ENCODE measurements around the gene GRM1.

GRM1 gene

GRCh38 chr6:146337376-146337775 lies 308.5 kb downstream of the GRM1 start:
- DNase-seq: no peak

GRCh38 chr6:146339716-146340115 lies 310.9 kb downstream of the GRM1 start:
- peak; percentile 54 for DNase-seq

- DNase-seq: no peak
Measured at GRCh38 chr6:146341493-146342230, 312.8 kb downstream of the GRM1 start.

- no peak for DNase-seq
Measured at GRCh38 chr6:146345598-146345997, 316.7 kb downstream of the GRM1 start.

GRCh38 chr6:146347090-146347489 lies 318.2 kb downstream of the GRM1 start:
- DNase-seq: no peak

- DNase-seq: no peak
Measured at GRCh38 chr6:146347690-146348089, 318.8 kb downstream of the GRM1 start.

- DNase-seq: no peak
Measured at GRCh38 chr6:146351018-146351417, 322.2 kb downstream of the GRM1 start.

- DNase-seq: no peak
Measured at GRCh38 chr6:146352163-146352562, 323.3 kb downstream of the GRM1 start.

- DNase-seq: no peak
Measured at GRCh38 chr6:146354451-146354850, 325.6 kb downstream of the GRM1 start.

GRCh38 chr6:146355521-146356100 lies 326.7 kb downstream of the GRM1 start:
- no peak for DNase-seq

- peak; percentile 10 for DNase-seq
Measured at GRCh38 chr6:146357578-146358430, 328.9 kb downstream of the GRM1 start.

- DNase-seq: no peak
Measured at GRCh38 chr6:146358431-146359046, 329.7 kb downstream of the GRM1 start.

GRCh38 chr6:146359131-146359530 lies 330.3 kb downstream of the GRM1 start:
- DNase-seq: no peak

GRCh38 chr6:146361128-146361924 lies 332.5 kb downstream of the GRM1 start:
- DNase-seq: no peak

- no peak for DNase-seq
Measured at GRCh38 chr6:146363838-146364607, 335.2 kb downstream of the GRM1 start.

- DNase-seq: no peak
Measured at GRCh38 chr6:146364816-146365594, 336.1 kb downstream of the GRM1 start.

GRCh38 chr6:146367061-146367460 lies 338.2 kb downstream of the GRM1 start:
- no peak for DNase-seq

GRCh38 chr6:146369866-146370265 lies 341.0 kb downstream of the GRM1 start:
- DNase-seq: no peak

- DNase-seq: no peak
Measured at GRCh38 chr6:146381486-146381885, 352.6 kb downstream of the GRM1 start.

GRCh38 chr6:146388736-146389364 lies 360.0 kb downstream of the GRM1 start:
- DNase-seq: no peak
